SIG-M5 (cell line): ENCODE measurements around the gene PKD1L1.
"Not testable (repeated sequence)": the region's sequence is repeated elsewhere in the genome, so short reads cannot be mapped to it uniquely, and the experiment has no call there.

Experiments used
- DNase-seq: peaks from one replicate; lab custom pipeline; 2025; lab: John Stamatoyannopoulos, UW

The PKD1L1 gene

DNA sequence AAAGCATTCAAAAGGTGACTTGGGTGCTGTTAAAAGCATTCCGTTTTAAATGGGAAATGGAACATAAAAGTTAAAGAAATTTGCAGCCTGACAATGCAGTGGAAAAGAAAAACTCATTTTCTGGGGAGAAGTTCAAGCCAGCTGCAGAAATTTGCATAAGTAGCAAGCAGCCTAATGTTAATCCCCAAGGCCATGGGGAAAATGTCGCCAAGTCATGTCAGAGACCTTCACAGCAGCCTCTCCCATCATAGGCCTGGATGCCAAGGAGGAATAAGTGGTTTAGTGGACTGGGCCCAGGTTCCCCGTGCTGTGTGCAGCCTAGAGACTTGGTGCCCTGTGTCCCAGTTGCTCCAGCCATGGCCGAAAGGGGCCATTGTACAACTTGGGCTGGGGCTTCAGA is 154.2 kb downstream of the PKD1L1 start:
- DNase-seq: no peak

DNA sequence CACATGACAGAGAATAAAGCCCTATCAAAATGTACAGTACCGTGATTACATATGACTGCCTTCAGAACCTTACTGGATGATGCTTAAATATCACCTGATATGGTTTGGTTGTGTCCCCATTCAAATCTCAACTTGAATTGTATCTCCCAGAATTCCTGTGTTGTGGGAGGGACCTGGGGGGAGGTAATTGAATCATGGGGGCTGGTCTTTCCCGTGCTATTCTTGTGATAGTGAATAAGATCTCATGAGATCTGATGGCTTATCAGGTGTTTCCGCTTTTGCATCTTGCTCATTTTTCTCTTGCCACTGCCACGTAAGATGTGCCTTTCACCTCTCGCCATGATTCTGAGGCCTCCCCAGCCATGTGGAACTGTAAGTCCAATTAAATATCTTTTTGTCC is 155.1 kb downstream of the PKD1L1 start:
- DNase-seq: not testable (repeated sequence)

DNA sequence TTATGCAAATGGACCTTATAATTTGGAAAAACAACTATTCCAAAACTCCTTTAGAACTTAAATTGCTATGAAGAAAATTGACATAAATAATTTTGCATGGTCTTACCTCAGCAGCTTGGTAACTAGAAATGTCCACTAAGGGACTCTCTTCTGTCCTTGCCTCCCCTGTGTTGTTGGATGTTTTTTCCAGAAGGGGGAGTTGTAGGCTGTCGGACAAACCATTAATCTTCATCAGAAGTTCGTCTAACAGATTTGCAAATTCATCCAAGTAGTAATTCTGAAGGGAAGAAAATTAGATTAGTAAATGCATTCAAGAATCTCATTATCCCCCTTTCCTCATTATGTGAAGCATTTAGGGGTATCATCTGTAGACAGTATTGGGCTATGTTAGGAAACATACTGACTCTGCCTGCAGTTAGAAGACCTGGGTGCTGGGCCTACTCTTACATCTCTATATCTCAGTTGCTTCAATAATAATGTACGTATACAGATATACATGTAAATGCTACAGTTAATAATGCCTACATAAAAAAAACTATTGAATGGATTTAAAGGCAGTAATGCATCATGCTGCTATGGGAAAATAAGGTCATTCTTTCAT is 155.6 kb downstream of the PKD1L1 start:
- DNase-seq: no peak

DNA sequence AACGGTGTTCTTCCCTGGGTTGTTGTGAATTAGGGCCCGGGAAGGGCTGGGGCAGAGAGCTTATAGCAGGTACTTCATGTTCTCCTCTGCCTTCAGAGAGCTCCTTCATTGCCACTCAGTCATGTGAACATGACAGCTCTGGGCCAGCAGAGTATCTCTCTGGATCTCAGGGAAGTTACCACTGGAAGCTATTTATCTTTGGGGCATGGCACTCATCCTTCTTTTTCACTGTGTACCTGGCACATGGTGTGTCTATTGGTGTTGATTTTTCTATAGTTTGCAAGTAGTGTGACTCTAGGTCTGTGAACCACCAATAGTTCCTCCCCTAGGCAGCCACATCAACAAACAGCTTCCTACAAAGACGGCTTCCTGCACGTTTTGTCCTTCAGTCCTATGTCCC is 156.6 kb downstream of the PKD1L1 start:
- no peak for DNase-seq

DNA sequence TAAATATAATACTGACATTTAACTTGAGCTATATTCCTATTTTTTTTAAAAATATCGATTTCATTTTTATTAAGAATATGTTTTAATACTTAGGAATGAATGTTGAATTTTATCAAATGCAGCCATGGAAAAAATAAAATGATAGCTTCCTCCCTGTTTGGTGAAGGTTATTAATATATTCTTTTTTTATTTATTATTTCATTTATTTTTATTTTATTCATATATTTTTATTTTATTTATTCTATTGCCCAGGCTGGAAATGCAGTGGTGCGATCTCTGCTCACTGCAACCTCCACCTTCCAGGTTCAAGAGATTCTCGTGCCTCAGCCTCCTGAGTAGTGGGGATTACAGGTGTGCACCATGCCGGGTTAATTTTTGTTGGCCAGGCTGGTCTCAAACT is 160.2 kb downstream of the PKD1L1 start:
- no peak for DNase-seq

DNA sequence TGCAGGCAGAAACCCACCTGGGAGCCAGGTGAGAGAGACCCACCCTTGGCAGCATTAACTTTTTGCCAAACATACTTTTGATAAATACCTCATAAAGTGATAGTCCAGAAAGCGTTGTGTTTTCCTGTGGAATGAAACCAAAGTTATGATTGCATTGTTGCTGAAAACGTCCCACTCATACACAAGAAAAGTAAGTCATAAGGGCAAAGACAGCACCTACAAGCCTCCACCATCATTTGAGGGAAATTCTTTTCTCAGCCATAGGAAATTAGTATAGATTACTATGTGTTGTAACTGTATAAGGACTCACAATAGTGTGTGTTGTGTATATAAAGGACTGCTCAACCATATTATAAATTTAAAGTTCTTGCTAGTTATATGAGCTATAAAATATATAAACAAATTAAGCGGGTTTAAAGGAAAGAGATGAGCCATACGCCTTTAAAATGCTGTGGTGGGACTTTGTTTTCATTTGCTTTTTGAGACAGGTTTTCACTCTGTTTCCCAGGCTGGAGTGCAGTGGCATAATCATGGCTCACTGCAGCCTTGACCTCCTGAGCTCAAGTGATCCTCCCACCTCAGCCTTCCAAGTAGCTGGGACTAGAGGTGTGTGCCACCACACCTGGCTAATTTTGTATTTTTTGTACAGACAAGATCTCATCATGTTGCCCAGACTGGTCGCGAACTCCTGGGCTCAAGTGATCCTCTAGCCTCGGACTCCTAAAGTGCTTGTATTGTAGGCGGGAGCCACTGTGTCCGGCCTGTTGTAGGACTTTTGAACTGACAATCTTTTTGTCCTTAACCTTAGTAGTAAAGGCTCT is 160.8 kb downstream of the PKD1L1 start:
- no peak for DNase-seq

DNA sequence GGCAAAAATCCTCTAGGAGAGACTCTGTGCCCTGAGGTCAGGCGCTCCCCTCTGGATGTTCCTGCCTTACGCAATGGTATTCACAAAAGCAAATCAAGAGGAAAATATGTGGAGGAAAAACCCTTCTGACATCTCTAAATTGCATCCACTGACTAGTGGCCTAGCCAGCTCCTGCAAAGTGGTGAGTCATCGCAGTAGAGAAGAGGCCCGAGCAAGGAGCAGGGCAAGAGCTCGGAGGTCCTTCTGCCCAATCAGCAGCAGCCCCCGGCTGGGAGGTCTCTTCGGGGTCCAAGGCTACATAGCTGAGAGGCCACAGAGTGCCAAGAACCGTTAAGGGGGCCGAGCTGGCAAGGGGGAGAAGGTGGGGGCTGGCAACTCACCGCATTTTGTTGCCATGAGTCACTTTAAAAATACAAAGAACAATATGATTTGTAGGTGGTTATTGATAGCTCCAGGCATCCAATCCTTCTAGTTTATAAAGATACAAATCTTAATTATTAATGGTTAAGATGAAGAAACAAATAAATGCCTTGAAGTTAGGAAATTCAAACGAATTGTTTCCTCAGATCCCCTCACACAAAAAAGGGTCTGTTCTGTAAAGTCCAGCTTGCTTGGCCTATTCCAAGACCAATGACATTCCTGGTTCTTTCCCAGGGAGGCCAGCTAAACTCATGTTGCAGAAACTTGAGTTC is 161.6 kb downstream of the PKD1L1 start:
- no peak for DNase-seq

DNA sequence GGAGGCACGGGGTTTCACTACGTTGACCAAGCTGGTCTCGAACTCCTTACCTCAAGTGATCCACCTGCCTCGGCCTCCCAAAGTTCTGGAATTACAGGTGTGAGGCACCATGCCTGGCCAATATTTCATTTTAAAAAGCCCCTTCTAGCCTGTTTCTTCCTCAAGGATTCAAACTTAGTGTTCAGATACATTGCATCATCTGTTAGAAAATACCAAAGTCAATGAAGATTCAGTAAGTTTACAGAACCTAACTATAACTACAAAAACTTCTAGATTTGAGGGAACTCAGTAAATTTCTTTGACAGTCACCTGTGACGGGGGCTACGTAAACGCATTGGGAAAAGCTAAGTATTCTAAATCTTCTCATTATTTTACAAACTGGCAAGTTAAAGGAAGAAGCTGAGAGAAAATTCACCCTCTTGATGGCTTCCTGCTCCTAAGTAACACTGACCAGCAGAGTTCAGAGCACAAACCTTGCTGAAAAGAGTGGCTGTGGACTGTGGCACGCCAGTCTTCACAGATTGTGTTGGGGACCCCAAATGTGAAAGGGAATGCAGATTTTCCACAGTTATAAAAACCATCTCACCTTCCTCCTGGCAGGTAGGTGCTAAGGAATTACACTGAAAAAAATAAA is 162.2 kb downstream of the PKD1L1 start:
- no peak for DNase-seq

DNA sequence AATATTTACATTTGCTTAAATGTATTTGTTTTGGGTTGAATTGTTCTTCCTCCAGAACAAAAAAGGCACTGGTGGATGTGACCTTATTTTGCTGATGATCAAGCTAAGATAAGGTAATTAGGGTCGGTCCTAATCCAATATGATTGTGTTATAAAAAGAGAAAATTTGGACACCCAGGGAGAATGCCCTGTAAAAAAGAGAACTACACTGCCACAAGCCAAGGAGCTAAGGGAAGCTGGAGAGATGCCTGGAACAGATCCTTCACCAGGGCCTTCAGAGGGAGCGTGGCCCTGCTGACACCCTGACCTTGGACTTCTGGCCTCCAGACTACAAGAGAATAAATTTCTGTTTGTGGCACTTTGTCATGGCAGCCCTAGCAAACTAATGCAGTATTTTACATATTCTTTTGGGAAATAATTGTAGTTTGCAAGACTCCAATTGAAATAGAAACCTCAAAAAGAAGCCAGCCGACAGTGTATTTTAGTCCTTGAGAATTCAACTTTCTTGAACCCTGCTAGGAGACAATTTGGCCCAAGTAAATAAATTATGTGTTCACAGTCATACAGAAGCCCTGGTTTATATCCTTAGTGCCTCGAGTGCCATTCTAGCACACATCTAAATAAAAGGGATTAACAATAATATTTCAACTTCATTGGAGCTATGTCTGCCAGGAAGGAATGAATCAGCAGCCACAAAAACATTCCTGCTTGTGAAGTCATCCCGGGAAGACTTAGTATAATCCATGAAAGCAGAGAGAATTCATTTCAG is 164.6 kb downstream of the PKD1L1 start:
- no peak for DNase-seq

DNA sequence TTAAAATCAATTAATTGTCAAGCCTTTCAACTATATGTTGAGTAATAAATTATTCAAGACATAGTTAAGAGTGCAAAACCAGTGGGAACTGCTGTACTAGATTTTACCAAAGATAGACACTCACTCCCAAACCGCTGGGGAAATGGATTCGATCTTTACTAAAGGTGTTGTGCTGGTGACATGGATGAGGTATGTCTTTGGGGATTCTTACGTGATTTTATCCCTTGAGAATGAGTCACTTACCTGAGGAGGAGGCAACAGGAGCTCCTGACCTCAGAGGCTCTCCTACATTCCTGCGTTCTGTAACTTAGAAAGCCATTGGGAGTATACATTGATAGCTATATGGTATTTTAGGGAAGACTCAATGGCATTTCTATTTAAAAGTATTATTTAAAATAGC is 165.5 kb downstream of the PKD1L1 start:
- no peak for DNase-seq

DNA sequence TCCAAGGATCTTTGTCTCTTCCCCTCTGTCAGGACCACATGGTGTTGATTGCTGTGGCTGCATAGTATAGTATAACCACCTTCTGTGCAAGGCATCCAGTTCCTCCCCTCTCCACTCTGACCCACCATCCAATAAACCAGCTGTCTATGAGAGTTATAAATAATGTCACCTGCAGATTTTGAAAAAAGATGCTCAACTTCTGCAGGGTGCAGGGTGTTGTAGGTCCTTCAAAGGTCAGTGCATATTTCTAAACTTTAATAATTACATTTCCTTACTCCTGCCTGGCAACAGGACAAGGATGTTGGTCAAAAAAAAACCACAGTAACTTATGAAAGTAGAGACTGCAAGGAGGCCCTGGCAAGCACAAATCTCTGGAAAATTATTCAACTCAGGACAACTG is 166.2 kb downstream of the PKD1L1 start:
- no peak for DNase-seq

DNA sequence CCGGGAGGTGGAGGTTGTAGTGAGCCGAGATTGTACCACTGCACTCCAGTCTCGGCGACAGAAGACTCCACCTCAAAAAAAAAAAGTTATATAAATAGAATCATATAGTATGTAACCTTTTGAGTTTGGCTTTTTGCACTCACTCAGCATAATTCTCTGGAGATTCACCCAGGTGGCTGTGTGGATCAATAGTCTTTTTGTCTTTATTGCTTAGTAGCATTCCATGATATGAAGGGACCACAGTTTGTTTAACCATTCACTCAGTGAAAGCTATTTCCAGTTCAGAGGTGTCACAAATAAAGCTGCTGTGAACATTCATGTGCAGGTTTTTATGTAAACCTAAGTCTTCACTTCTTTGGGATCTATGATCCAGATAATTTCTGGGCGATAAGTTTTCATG is 167.7 kb downstream of the PKD1L1 start:
- DNase-seq: no peak

DNA sequence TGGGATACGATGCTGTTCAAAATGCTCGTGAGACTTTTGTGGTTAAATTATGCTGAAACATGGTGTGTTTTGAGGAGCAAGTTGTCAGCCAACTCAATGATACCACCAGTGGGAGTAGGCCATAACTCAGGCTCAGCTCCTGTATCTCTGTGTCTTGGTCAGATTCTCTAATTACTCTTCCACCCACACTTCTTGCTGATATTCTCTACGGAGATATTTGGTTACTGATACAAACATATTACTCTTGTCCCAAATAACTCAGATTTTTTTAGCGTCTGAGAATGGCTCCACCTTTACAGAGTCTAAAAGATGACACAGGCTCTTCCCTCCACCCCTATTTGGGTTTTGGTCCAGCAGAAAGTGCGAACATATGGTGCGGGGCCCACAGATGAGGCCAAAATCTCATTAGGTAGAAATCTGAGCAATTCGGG is 168.9 kb downstream of the PKD1L1 start:
- DNase-seq: no peak

DNA sequence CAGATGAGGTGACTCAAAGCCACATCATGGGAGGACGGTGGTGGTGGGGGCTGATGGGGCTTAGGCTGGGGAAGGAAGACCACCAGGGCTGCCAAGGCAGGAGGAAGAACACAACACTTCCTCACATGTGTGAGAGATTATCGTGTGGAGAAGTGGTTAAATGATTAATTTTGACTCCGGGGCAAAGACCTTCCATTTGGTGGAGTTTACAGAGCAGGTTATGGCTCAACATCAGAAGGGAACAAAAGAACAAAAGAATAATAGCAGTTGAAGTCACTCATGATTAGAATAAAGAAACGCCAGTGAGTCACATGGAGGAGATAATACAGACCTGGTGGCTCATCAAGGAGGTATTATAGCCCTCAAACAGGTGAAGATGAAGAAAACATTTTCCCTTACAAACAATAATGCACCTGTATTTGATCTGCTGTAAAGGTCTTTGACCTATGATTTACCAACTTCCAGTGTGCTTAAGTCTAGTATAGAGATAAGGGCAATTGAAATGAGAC is 170.1 kb downstream of the PKD1L1 start:
- no peak for DNase-seq

DNA sequence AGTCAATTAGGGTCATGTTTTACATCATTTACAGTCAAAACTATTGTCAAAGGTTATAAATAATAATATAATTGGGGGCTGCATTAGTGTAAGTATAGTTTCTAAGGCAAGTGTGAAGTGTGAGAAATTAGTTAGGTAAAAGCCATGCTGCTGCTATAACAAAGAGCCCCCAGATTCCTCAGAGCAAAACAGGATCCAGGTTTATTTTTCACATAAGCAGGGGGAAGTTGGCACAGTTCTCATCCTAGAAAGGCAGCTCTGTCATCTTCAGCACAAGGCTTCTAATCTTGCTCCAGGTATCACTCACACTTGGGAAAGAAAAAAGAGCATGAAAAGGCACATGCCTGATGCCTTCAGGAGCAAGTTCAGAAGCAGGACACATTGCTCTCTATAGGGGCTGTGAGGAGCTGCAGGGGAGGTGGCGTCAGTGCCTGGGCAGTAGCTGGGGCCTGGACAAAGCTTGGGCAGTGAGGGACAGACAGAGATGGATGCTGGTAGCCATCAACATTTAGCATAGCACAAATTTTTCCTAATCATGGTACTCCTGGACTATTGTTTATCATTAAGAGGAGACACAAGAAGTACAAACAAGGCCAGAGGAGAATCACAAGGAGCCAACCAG is 170.6 kb downstream of the PKD1L1 start:
- no peak for DNase-seq

DNA sequence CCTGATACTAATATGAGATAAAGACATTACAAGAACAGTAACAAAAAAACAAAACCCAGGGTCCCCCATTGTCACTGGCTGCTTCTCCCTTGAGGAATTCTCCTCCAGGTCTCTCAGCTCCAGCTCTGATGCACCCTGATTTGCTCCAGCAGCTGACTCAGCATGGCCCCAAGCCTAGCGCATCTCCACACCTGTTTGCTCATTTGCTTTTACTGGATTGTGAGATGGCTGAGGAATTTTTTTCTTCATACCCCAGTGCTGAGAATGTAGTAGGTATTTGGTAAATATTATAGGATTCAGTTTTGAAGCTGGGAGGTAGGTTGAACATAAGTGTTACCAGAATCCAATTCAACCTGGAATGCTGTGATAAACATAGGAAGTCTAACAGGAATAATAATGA is 171.9 kb downstream of the PKD1L1 start:
- no peak for DNase-seq

DNA sequence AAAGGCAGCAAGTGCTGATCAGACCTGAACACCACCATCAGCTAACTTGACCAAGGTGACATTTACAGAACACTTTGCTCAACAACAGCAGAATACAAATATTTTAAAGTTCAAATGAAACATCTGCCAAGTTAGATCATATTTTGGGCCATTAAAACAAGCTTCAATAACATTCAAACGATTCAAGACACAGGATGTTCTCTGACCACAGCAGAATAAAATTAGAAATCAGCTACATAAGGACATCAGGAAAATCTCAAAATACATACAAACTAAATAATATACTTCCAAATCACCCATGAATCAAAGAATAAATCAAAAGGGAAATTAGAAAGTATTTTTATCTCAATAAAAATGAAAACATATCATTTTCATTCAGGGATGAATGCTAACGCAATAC is 173.0 kb downstream of the PKD1L1 start:
- no peak for DNase-seq

DNA sequence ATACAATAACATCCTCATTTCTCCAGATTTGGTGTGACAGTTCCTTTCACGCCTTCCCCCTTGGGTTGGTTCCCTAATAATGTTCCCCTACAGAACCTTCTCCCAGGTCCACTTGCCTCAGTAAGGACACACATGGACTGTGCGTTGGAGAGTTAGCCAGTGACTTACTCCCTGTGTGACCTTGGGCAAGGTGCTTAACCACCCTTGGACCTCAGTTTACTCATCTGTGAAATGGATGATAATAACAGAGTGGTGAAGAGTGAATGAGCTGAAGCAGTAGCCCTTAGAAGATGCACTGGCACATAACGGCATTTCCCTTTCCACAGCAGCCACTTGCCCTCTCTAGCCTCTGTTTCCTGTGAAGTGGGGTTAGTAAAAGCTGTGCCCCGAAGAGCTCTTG is 175.8 kb downstream of the PKD1L1 start:
- DNase-seq: no peak

DNA sequence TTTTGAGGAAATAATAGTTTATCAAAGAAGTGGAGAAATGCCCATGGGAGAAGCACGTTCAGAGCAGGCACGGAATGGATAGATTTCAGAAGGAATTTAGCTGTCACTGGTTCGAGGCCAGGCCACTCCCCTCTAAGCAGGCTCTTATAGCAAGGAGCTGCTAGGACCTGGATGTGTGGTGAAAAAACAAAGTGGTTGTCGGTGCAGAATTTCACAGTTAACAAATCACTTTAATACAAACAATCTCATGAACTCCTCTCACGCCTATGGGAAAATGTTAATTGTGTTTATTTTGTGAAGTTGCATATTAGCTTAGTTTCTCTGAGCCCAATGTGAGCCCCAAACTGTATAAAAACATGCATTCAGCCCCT is 176.3 kb downstream of the PKD1L1 start:
- no peak for DNase-seq

DNA sequence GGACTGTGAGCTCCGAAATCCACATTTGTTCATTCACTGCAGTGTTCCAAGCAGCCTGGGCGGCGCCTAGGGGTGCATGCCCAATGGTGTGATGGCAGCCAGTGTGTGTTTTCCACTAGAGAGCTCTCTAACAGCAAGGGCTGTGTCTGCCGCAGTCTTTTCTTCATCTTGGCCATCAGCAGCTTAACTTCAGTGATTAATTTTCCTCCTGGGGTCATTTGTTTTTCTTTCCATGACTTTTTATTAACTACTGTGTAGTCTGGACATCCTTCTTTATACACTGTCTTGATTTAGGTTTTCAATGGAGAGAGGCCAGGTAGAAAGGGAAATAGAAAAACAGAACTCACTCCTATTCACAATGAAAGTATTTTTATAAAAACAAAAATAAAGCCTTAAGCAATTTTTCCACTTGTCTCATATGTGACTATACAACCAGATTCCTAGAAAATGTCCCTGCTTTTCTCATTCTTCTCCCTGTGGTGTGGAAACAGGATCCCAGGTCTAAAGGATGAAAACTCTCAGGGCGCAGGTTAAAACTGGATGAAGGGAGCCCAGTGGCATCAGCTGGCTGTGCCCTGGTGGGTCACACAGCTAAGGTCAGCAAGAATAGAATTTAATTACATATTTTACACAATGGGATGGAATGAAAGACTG is 176.8 kb downstream of the PKD1L1 start:
- no peak for DNase-seq

DNA sequence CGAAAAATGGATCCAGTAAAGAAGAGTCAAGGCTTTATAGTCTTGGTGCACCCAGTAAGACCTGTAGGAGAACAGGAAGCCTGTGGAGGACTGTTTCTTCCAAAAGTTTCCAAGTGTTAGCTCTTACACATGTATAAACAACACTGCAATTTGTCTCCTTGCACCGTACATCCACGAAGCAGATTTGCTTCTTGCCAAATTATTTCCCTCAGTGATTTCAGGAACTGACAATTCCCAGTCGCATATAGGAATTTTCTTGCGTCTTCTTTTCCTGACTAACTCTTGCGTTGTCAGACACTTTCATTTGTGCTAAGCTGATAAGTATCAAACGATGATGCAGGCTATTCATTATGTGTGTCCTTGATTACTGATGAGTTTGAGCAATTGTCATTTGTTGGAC is 182.1 kb downstream of the PKD1L1 start:
- DNase-seq: no peak
